HG03575 (cell line): ENCODE data around the gene FBXO45.
"Not testable (repeated sequence)": the region's sequence is repeated elsewhere in the genome, so short reads cannot be mapped to it uniquely, and the experiment has no call there.

ENCODE experiments used
- ATAC-seq: cut with Tn5 transposase; IDR thresholded peaks from one replicate; pipeline ENCODE4 v1.9.1; 2021; ENCODE audit not compliant: unreplicated experiment, insufficient number of reproducible peaks, low FRiP score; ENCODE audit errors: extremely low read depth

Gene FBXO45

GRCh38 chr3:196553551-196553950, 14.9 kb upstream of the FBXO45 start:
- ATAC-seq, result no peak

- ATAC-seq, result no peak
Observed at GRCh38 chr3:196554205-196554604, 14.3 kb upstream of the FBXO45 start.

- no peak for ATAC-seq
Observed at GRCh38 chr3:196555295-196555694, 13.2 kb upstream of the FBXO45 start.

GRCh38 chr3:196557236-196557635, 11.2 kb upstream of the FBXO45 start:
- ATAC-seq, result no peak

DNA sequence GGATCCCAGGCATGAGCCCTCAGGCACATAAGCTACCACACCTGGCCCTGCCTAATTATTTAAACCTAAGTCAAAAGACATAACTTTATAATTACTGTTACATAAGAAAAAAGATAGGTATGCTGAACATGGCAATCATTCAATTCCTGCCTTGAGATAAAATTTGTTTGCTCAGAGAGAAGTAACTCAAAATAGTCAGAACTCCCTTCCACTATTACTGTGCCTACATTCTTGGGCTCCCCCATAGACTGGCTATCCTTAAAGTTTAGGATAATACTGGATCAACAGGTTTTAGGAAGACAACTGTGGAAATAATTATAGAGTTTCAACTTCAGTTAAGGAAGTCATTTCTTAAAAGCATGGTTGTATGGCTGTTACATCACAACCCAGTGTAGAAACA, 10.0 kb upstream of the FBXO45 start:
- no peak for ATAC-seq

DNA sequence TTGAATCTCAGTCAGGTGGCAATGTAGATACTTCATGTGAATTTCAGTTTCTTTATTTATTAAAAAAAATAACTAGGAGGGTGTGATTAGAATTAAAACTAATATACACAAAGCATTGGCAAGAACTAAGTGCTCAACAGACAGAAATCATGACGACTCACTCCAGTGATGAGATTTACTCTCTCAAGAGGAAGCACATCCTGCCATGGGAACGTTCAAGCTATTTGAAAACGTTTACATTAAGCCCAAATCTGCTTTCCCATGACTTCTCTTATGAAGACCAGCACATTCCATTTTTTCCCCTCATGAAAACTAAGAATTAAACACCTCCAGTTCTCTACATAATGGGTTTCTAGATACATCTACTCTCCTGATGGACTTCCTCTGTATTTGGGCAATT, 8.6 kb upstream of the FBXO45 start:
- no peak for ATAC-seq

DNA sequence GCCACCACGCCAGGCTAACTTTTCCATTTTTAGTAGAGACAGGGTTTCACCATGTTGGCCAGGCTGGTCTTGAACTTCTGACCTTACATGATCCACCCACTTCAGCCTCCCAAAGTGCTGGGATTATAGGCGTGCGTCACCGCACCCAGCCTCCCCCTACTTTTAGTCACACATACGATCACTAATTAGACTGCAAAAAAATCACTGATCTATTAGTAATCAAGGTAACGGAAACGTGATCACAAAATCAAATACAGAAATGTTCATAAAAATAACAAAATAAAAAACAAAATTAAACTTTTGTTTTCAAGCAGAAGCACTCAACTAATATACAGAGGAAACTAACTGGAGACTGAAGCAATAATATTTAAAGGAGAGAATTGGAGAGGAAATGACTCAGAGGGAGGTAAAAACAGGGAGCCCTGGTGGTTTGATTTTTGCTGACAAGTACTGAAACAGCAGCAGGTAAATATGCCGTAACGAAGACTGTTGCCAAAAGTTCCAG, 4.7 kb upstream of the FBXO45 start:
- ATAC-seq, result no peak

- peak; percentile 15 for ATAC-seq
Observed at GRCh38 chr3:196569003-196569516, 600 bp downstream of the FBXO45 start.

GRCh38 chr3:196570332-196570731, 1.9 kb downstream of the FBXO45 start:
- ATAC-seq, result not testable (repeated sequence)

DNA sequence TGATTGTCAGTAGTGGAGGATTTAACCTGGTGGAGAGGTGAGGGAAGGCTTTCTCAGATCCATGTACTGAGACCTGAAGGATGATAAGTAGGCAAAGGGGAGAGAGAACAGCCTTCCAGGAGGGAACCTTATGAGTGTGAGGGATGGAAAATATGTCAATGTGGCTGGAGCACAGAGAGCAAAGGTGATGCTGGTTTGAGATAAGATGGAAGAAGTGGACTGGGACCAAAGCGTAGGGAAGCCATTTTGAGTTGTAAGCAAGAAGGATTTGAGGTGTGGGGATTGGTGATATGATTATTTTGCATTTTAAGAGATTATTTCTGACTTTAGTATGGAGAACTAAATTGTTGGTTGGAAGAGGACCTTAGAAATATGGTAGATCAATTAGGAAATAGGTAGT, 3.9 kb downstream of the FBXO45 start:
- ATAC-seq, result no peak

DNA sequence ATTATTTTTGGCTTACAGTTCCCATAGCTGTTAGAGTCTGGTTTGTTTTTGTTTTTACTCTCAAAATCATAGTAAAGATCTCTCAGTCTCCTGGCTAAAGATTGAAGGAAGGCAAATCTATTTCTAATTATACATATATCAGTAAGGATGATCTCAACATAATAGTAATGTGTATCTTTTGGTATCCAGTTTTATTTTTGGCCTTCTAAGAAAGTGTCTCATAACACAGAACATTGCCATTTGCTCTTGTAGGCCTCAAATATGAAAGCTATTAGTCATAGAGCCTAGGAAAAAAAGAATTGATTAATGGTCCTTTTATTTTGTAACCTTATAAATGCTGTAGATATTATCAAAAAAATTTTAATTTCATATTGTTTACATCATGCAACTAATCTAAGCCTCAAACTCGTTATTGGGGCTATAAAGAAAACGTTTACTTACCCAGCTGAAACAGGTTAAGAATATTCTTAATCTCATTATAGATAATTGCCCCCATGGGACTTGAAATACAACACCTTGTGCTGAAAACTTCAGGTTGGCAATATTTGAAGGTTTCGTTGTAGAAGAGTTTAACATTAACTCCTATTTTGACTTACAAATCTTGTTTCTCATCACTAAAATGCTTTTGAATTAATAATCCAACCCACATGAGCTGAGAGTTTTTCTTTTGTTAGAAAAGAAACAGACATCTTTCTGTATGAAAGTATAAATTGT, 16.7 kb downstream of the FBXO45 start:
- ATAC-seq, result no peak

DNA sequence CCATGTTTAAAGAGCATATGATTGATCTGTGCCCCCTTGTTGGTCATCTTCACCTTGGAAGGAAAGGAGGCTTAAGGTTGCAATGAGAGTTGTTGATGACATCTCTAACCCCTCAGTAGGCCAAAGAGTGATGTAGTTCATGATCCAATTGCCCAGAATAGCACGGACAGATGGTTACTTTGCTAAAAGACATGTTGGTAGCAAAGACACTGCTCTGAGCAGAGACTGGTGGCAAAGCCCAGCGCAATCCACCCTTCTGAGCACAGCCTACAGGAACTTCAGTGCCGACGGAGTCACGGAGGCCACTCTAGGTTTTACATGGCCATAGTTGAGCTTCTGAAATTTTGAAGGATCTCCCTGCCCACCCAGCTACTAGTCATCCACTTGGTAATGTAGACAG, 21.8 kb downstream of the FBXO45 start:
- no peak for ATAC-seq

DNA sequence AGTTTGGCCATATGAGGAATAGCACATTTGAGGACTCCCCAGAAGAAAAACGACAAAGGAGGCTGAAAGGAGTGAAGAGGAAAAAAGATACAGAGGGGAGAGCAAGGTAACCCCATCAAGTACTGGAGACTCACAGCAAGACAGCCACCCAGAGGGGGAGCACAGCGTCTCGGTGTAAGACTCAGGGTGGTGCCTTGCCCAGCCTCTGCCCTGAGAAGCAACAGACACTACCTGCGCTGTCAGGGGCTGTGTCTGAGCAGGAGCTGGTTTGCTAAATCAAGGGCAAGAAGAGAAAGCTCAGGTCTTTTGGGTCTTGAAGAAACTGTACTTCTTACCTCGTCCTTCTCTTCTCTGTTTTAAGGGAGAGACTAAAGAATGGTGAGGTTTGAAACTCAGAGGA, 27.9 kb downstream of the FBXO45 start:
- no peak for ATAC-seq

GRCh38 chr3:196597971-196598733, 29.7 kb downstream of the FBXO45 start:
- ATAC-seq, result not testable (repeated sequence)

DNA sequence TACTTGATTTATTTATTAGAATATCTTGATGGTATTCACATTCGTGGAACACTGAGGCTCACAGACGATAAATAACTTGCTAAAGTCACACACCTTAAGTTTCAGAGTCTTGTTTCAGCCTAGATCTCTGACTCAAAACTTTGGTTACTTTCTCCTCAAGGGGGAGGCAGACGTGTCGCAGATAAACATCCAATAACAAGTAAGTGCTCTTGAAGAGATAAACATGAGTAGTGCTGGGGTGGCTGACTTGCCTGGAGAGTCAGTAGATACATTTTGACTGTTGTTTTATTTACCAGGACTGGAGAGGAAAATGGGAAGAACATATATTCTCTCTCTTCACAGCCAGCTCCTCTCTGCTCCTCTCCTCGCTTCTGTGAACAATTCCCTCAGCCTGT, 31.3 kb downstream of the FBXO45 start:
- no peak for ATAC-seq

DNA sequence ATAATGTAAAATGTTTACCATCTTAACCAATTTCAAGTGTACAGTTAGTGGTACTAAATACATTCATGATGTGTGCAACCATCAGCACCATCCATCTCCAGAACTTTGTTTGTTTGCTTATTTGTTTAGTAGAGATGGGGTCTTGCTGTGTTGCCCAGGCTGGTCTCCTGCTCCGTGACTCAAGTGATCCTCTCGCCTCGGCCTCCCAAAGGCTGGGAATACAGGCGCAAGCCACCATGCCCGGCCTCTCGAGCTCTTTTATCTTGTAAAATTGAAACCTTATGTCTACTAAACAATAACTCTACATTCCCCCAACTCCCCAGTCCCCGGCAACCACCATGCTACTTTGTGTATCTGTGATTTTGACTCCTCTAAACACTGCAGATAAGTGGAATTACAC, 31.9 kb downstream of the FBXO45 start:
- ATAC-seq, result no peak

GRCh38 chr3:196602673-196603072, 34.2 kb downstream of the FBXO45 start:
- no peak for ATAC-seq

- ATAC-seq, result no peak
Observed at GRCh38 chr3:196603683-196604082, 35.2 kb downstream of the FBXO45 start.

- ATAC-seq, result no peak
Observed at GRCh38 chr3:196604548-196604947, 36.1 kb downstream of the FBXO45 start.

GRCh38 chr3:196608693-196609092, 40.2 kb downstream of the FBXO45 start:
- no peak for ATAC-seq
